ENCODE data around the gene YPEL4.

Gene YPEL4

GRCh38 chr11:57626895-57627294 is 22.8 kb downstream of the YPEL4 start:
- TF ChIP-seq CTCF (IDR thresholded peaks at IDR 0.05; ENCODE audit: low read depth, low read length), result no peak
- no peak for DNase-seq (ENCODE audit: extremely low read depth, low read depth)

GRCh38 chr11:57624864-57625263 is 24.8 kb downstream of the YPEL4 start:
- DNase-seq (ENCODE audit: extremely low read depth, low read depth), result no peak
- no peak for TF ChIP-seq CTCF (IDR thresholded peaks at IDR 0.05; ENCODE audit: low read depth, low read length)

GRCh38 chr11:57622263-57622662 is 27.4 kb downstream of the YPEL4 start:
- no peak for DNase-seq (ENCODE audit: extremely low read depth, low read depth)
- TF ChIP-seq CTCF (IDR thresholded peaks at IDR 0.05; ENCODE audit: low read depth, low read length), result no peak

- no peak for TF ChIP-seq CTCF (IDR thresholded peaks at IDR 0.05; ENCODE audit: low read depth, low read length)
- DNase-seq (ENCODE audit: extremely low read depth, low read depth), result no peak
These were observed 29.2 kb downstream of the YPEL4 start for GRCh38 chr11:57620467-57620866.

GRCh38 chr11:57619331-57619730 is 30.4 kb downstream of the YPEL4 start:
- DNase-seq (ENCODE audit: extremely low read depth, low read depth), result no peak
- no peak for TF ChIP-seq CTCF (IDR thresholded peaks at IDR 0.05; ENCODE audit: low read depth, low read length)

- DNase-seq (ENCODE audit: extremely low read depth, low read depth), result no peak
- TF ChIP-seq CTCF (IDR thresholded peaks at IDR 0.05; ENCODE audit: low read depth, low read length), result no peak
These were observed 31.3 kb downstream of the YPEL4 start for GRCh38 chr11:57618438-57618837.

- no peak for TF ChIP-seq CTCF (IDR thresholded peaks at IDR 0.05; ENCODE audit: low read depth, low read length)
- no peak for DNase-seq (ENCODE audit: extremely low read depth, low read depth)
These were observed 33.1 kb downstream of the YPEL4 start for GRCh38 chr11:57616595-57616994.
